ENCODE measurements around the gene DYNLT5. TPM values are rescaled to one million over a fixed set of nuclear protein-coding genes. Genes with fewer than 3 reads are reported as not detected.

DYNLT5 gene
- total RNA-seq (2022; extraction: Qiagen RNA extraction): not detected in 5 replicates

GRCh38 chr1:66752000-66752592 lies at the start of gene DYNLT5:
TSS of gene DYNLT5 (plus strand) at chr1:66752459. CDS start at chr1:66754659, 2,200 bp downstream.

Other genes with a start within 250 kb of the DYNLT5 start
- gene SGIP1, start 218.3 kb upstream of the DYNLT5 start, total RNA-seq (2022; extraction: Qiagen RNA extraction): not detected in 5 replicates
- not detected in 5 replicates for gene INSL5, start 48.8 kb downstream of the DYNLT5 start, total RNA-seq (2022; extraction: Qiagen RNA extraction)
- gene DNAI4, start 172.4 kb downstream of the DYNLT5 start, total RNA-seq (2022; extraction: Qiagen RNA extraction): 0.43 to 1.8 TPM (median 0.65 TPM) in 5 replicates
- gene MIER1, start 172.5 kb downstream of the DYNLT5 start, total RNA-seq (2022; extraction: Qiagen RNA extraction): 8.0 to 11.3 TPM (median 10.3 TPM) in 5 replicates